GM19351 (cell line): ENCODE measurements around the gene SLC34A1.

ENCODE experiments used
- ATAC-seq: cut with Tn5 transposase; IDR thresholded peaks from one replicate; pipeline ENCODE4 v1.9.1; 2021; ENCODE audit warnings: mild to moderate bottlenecking, moderate library complexity; ENCODE audit not compliant: unreplicated experiment

The SLC34A1 gene

DNA sequence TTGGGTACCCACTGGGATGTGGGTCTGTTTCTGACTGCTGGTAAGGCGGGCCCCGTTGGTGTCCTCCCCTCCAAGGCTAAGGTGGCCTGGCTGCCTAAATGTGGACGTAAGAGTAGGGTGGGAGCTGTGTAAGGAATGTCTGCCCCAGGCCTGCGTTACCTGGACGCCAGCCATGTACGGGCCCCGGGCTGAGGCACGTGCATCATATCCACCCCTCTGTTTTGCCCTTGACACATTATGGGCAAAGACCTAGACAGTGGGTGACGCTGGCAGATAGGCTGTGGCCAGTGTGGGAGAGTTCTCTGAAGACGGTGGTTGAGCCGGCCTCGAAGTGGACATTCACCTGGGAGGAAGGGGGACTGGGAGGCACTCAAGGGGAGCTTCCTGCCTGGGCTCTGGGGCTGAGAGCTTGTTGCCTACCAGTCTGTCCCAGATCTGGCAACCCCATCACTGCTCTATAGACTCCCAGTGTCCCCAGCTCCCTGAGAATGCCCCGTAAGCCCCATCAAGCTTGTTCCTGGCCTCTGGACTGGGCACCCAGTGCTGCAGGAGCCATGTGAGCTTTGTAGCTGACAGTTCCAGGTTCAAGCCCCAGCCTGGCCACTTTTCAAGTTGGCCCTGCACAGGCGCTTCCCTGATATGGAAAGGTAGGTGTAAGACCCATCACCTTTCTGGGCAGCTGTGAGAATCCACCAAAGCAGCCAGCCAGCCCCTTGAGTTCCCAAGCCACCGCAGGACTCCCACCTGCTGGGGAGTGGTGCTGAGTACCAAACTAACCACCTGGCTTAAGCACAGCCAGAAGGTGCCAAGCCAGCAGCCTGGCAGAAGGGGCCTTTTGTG, 59.1 kb downstream of the SLC34A1 start:
- ATAC-seq, result no peak

DNA sequence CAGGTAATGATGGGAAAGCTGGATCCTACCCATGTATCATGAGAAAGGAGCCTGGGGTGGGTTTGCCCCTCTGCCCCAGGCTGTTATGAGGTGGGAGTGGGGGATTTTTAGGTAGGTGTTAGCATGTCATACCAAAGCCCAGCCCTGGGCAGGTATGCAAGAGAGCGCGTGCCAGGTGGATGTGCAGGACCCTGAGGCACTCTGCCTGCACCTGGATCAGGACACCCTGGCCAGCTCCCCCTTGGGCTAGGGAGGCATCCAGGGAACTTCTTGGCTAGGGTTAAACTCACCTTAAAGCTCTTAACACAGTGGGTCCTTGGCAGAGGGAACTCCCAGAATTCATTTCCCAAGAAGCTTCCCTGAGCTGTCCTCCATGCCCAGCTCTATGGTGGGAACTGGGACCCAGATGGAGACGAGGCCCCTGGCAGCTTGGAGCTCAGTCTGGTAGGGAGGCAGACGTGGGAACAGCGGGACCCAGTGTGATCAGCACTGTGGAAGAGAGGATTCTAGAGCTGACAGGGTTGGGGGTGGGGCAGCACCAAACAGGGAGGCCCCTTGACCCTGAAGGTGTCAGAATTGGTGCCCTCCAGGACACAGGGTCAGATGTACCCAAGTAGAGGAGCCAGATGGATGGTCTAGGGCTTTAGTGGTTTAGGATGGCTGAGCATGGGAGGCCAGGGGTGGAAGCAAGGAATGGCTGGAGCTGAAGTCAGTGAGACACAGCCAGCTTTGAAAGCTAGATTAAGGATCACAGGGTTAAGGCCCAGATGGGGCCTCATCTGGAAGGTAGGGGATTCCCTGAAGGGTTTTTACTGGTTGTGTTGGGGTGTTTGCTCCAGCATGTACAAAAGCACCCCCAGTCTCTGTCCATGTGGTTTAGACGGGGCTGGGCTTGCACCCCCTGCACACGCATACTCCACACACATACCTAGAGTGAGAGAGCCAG, 60.1 kb downstream of the SLC34A1 start:
- ATAC-seq, result no peak

DNA sequence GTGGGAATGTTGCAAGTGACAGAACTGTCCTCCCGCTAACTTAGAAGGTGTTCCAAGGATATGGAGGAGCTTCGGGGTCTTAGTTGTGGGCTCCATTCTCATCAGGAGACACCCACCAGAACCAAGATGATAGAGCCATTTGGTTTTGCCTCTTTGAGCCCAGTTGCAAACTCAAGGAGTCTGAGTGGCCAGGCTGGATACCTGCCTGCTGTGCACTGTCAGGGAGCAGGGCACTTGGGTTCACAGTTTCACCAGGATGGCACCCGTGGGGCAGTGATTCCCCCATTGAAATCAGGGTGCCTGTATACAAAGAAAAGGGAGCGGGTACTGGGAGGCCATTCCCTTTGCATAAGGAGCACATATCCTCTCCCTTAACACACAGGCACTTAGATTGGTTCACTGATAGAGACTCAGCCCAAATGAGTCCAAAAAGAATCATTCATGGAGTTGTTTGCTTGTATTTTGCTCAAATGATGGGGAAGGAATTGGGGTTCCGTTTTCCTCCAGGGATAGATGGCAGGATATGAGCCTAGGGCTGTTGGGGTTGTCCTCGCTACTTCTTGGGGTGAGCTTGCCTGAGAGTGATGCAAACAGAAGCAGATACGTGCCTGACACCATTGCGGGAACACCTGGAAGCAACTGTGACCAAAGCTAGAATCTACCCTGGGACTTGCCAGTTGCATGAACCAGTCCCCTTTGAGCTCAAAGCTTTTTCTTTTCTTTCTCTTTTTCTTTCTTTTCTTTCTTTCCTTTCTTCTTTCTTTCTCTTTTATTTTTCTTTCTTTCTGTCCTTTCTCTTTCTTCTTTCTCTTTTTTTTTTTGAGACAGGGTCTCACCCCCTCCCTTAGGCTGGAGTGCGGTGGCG, 61.0 kb downstream of the SLC34A1 start:
- no peak for ATAC-seq

DNA sequence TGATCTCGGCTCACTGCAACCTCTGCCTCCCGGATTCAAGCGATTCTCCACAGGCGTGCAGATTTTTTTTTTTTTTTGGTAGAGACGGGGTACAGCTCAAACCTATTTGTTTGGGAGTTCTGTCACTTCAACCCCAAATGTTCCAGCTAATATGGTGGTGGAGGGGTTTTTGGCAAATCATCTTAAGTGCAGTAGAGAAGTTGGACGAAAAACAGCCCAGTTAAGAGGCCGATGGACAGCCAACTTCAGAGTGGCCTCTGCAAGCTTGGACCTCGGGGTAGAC, 61.6 kb downstream of the SLC34A1 start:
- ATAC-seq, result no peak

DNA sequence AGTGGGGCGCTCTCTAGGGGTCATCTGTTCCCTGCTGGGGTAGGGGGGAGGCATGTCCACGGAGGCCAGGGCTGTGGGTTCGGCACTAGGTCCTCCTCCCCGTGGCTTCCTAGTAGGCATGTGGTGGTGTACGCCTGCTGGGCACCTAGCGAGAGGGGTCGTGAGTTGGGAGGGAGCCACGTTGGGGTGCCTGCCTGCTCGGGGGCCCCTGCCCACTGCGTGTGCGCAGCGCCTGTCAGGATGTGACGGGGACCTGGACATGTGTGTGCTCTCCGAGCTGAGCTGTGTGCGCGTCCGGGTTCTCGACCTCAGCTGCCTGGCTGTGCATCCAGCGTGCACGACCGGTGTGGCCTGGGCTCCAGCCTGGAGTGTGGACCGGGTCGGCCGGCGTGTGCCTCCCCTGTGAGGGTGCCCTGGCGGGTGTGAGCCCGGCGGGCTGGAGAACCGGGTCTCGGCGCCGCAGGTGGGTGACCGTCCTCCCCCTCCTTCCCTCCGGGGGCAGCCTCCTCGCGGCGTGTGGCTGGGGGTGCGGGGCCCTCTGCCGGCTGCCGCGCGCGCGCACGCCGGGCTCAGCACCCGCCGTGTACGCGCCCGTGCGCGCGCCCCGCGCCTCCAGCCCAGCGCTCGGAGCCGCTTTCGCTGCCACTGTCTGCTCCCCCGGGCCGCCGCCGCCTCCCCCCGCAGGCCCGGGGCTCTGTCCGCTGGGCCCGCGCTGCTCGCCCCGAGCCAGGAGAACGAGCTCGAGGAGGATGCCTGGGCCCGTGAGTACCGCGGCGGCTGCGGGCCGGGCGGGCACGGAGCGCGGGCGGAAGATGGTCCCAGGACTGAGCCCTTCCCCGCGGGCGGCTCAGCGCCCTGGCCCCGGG, 62.2 kb downstream of the SLC34A1 start, which contains the start of gene PRR7:
Gene PRR7, plus strand, starts transcription at position 615 of the 866 bp plus-strand sequence. CDS start 8,254 bp downstream, outside the sequence.
- ATAC-seq, result peak; percentile 51

DNA sequence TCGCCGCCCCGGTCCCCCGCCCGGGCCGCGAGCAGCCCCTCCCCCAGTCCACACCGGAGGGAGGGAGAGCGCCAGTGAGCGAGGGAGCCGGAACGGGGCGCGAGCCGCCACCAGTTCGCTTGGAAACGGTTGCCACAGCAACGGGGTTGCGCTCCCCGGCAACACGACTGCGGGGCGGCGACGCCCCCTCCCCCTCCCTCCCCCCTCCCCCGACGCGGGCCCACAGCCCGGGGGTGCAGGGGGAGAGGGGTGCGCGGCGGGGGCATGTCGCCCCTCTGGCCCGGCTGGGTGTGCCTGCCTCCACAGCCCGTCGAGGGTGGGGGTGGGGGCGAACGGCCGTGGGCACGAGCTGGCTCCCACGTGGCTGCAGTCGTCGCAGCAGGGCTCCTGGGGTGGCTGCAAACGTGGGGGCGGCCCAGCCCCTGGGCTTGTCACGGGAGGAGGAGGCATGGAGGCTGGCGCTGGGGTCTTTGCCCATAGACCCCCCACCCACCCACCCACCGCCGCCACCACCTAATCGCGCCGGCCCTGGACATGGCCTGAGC, 62.9 kb downstream of the SLC34A1 start:
- ATAC-seq, result peak; percentile 47

DNA sequence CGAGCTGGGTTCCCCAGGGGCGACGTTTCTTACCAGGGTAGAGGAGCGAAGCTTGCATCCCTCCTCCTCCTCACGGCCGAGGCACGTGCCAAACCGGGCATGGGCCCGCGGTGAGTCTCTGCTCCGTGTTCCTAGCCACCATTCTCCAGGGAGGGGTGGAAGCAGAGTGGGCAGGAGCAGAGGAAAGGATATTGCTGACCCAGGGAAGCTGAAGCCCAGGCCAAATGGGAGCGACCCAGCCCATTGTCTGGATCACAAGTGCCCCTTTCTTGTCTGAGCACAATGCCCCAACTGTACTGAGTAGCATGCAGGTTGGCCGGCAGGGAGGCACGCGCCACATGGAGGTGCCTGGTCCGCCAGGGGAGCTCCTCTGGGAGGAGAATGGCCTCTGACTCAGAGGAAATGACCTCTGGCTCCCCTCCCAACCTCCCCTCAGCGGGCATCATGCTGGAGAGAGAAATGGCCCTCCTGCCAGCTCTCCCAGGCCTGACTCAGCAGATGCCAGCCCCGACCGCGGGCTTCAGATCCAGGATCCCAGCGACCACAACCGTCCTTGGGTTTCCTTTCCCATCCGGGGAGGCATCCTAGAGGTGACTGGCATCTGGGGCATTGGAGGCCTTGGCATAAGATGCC, 63.5 kb downstream of the SLC34A1 start:
- ATAC-seq, result no peak
